SK-N-MC (cell line): ENCODE data around the gene EXO1.

Experiments
- DNase-seq: peaks from one replicate; pipeline ENCODE4 v3.0.0-alpha.2; 2011; ENCODE audit warnings: low read depth, low spot score
- H3K27ac ChIP-seq: fragments of 200-600 bp; sonication (generic); 2 replicates; pipeline ENCODE4 v1.5.1; 2016; ENCODE audit warnings: mixed run types
- H3K36me3 ChIP-seq: fragments of 200-600 bp; sonication (generic); 2 replicates; pipeline ENCODE4 v1.6.1; 2017; ENCODE audit warnings: antibody characterized with exemption, low read length, mixed read lengths; ENCODE audit not compliant: insufficient read depth
- H3K4me3 ChIP-seq: fragments of 200-600 bp; sonication (generic); 2 replicates; pipeline ENCODE4 v1.5.1; 2016
- H3K9ac ChIP-seq: fragments of 200-600 bp; sonication (generic); 2 replicates; pipeline ENCODE4 v1.8.0; 2017; ENCODE audit warnings: mixed run types, mixed read lengths; ENCODE audit not compliant: insufficient read length
- H3K9me3 ChIP-seq: fragments of 200-600 bp; sonication (generic); 2 replicates; pipeline ENCODE4 v1.6.1; 2017; ENCODE audit warnings: low read depth, mild to moderate bottlenecking, antibody characterized with exemption, low read length, moderate library complexity, mixed read lengths
- EZH2 ChIP-seq: fragments of 200-600 bp; sonication (generic); IDR thresholded peaks from one replicate; pipeline ENCODE4 v1.6.1; 2017; ENCODE audit warnings: antibody characterized with exemption
- FOXP2 ChIP-seq: optimal IDR thresholded peaks from 2 replicates; pipeline ENCODE3; 2011; ENCODE audit warnings: mild to moderate bottlenecking, moderate library complexity; ENCODE audit not compliant: insufficient read depth; ENCODE audit errors: extremely low read length, control extremely low read depth
- POLR2AphosphoS5 ChIP-seq: IDR thresholded peaks from 2 replicates; pipeline ENCODE4 v1.6.1; 2012; ENCODE audit warnings: mild to moderate bottlenecking, low read depth, low read length, borderline replicate concordance

The EXO1 gene

GRCh38 chr1:241924080-241924808 is 76.2 kb downstream of the EXO1 start:
- no peaks in the 10 kb centered on the region for H3K9me3 ChIP-seq
- no peak for DNase-seq
- H3K4me3 ChIP-seq = no peak overlapping the region
- TF ChIP-seq EZH2 (no peak), FOXP2 (no peak), POLR2AphosphoS5 (no peak)
- no peak overlapping the region for H3K27ac ChIP-seq
- no peaks in the 10 kb centered on the region for H3K36me3 ChIP-seq
- no peak overlapping the region for H3K9ac ChIP-seq

- no peak overlapping the region for H3K9ac ChIP-seq
- H3K4me3 ChIP-seq = no peak overlapping the region
- H3K9me3 ChIP-seq = no peaks in the 10 kb centered on the region
- no peak for DNase-seq
- H3K36me3 ChIP-seq = no peaks in the 10 kb centered on the region
- TF ChIP-seq EZH2 (no peak), FOXP2 (no peak), POLR2AphosphoS5 (no peak)
- no peak overlapping the region for H3K27ac ChIP-seq
Observed at GRCh38 chr1:241926141-241926540, 78.1 kb downstream of the EXO1 start.

GRCh38 chr1:241927321-241927720 is 79.3 kb downstream of the EXO1 start:
- Histone ChIP-seq H3K9ac (no peak overlapping the region), H3K4me3 (no peak overlapping the region), H3K27ac (no peak overlapping the region), H3K36me3 (no peaks in the 10 kb centered on the region), H3K9me3 (no peaks in the 10 kb centered on the region)
- no peak for DNase-seq
- TF ChIP-seq EZH2 = no peak
- no peak for TF ChIP-seq FOXP2
- TF ChIP-seq POLR2AphosphoS5 = no peak

GRCh38 chr1:241932845-241933244 is 84.8 kb downstream of the EXO1 start:
- no peak for TF ChIP-seq POLR2AphosphoS5
- TF ChIP-seq EZH2 = no peak
- no peak for TF ChIP-seq FOXP2
- no peak overlapping the region for H3K9ac ChIP-seq
- no peak overlapping the region for H3K4me3 ChIP-seq
- H3K27ac ChIP-seq = no peak overlapping the region
- no peaks in the 10 kb centered on the region for H3K9me3 ChIP-seq
- no peaks in the 10 kb centered on the region for H3K36me3 ChIP-seq
- DNase-seq = no peak

- Histone ChIP-seq H3K27ac (no peak overlapping the region), H3K4me3 (no peak overlapping the region), H3K36me3 (no peaks in the 10 kb centered on the region), H3K9ac (no peak overlapping the region), H3K9me3 (no peaks in the 10 kb centered on the region)
- no peak for TF ChIP-seq EZH2
- no peak for TF ChIP-seq FOXP2
- no peak for TF ChIP-seq POLR2AphosphoS5
- DNase-seq = no peak
Observed at GRCh38 chr1:241934201-241934848, 86.3 kb downstream of the EXO1 start.

GRCh38 chr1:241934866-241935265 is 86.9 kb downstream of the EXO1 start:
- no peaks in the 10 kb centered on the region for H3K9me3 ChIP-seq
- TF ChIP-seq POLR2AphosphoS5 = no peak
- no peak overlapping the region for H3K9ac ChIP-seq
- DNase-seq = no peak
- H3K27ac ChIP-seq = no peak overlapping the region
- no peak overlapping the region for H3K4me3 ChIP-seq
- H3K36me3 ChIP-seq = no peaks in the 10 kb centered on the region
